ENCODE measurements around the gene WNK2.

The WNK2 gene

DNA sequence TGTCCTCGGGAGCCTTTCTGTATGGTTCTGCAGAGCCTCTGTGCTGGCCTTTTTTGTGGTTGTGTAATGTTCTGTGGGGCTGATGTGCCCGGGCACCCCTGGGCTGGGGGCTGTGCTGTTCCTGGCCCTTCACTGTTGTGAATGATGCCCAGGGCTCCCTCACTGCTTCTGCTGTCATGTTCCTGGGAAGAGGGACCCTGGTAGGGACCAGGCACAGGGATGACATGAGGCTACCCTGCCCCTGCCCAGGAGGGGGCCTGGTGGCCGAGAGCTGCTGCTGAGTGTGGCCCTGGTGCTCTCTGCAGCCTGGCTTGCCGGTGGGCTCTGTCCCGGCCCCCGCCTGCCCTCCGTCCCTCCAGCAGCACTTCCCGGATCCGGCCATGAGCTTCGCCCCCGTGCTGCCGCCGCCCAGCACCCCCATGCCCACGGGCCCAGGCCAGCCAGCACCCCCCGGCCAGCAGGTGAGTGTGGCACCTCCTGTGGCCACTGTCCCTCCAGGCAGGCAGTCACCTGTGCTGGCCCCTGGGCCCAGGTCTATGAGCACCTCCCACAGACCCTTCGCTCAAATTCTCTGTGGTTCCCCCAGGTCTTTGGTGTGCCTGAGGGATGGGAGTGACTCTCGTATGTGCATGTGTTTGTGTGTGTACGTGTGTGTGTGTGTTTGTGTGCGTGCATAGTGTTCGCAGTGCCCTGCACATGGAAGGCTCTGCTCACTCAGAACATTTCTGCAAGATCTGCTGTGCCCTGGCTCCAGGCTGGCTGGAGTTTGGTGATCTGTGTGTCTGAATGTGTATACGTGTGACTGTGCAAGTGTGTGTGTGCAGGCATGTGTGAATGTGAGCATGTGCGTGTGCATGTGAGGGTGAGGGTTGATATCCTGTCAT lies 72.3 kb downstream of the WNK2 start:
- TF ChIP-seq, protein P1, sequence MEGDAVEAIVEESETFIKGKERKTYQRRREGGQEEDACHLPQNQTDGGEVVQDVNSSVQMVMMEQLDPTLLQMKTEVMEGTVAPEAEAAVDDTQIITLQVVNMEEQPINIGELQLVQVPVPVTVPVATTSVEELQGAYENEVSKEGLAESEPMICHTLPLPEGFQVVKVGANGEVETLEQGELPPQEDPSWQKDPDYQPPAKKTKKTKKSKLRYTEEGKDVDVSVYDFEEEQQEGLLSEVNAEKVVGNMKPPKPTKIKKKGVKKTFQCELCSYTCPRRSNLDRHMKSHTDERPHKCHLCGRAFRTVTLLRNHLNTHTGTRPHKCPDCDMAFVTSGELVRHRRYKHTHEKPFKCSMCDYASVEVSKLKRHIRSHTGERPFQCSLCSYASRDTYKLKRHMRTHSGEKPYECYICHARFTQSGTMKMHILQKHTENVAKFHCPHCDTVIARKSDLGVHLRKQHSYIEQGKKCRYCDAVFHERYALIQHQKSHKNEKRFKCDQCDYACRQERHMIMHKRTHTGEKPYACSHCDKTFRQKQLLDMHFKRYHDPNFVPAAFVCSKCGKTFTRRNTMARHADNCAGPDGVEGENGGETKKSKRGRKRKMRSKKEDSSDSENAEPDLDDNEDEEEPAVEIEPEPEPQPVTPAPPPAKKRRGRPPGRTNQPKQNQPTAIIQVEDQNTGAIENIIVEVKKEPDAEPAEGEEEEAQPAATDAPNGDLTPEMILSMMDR (IDR thresholded peaks at IDR 0.05; ENCODE audit: insufficient read depth, missing control alignments), result no peak
- DNase-seq (ENCODE audit: insufficient read length, low spot score), result no peak
- FAIRE-seq, result no peak

DNA sequence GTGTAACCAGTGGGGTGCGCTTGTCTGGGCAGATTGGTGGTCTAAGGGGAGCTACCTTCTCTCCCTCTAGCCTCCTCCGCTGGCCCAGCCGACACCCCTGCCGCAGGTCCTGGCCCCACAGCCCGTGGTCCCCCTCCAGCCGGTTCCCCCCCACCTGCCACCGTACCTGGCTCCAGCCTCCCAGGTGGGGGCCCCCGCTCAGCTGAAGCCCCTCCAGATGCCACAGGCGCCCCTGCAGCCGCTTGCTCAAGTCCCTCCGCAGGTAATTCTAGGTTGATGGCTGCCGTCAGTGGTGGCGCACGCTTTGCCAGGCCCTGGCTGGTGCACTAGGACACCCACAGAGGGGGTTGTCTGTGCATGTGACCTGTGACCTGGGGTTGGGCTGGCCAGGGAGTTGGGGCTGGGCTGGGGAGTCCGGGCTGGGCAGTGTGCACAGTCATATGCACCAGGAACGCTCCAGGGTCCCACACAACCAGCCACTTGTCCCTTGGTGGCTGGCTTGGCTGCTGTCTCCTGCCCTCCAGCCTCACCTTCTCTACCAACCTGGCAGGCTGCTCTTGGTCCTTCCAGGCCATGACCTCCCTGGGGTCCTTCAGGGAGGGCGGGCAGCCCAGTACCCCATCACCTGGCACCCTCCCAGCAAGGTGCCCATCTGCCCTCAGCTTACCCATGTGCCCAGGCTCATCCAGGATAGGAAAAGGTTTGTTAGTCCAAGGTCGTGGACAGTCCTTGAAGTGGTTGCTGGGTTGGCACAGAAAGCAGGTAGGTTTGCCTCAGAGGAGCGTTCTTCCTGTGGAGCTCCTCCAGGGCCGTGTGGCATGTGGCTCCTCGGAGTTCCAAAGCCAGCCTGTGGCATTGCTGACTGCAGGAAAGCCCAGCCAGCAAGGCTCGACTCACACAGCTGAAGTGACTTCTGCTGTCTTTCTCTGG lies 73.2 kb downstream of the WNK2 start:
- TF ChIP-seq, protein P1 (IDR thresholded peaks at IDR 0.05; ENCODE audit: insufficient read depth, missing control alignments), result no peak
- DNase-seq (ENCODE audit: insufficient read length, low spot score), result no peak
- FAIRE-seq, result no peak

DNA sequence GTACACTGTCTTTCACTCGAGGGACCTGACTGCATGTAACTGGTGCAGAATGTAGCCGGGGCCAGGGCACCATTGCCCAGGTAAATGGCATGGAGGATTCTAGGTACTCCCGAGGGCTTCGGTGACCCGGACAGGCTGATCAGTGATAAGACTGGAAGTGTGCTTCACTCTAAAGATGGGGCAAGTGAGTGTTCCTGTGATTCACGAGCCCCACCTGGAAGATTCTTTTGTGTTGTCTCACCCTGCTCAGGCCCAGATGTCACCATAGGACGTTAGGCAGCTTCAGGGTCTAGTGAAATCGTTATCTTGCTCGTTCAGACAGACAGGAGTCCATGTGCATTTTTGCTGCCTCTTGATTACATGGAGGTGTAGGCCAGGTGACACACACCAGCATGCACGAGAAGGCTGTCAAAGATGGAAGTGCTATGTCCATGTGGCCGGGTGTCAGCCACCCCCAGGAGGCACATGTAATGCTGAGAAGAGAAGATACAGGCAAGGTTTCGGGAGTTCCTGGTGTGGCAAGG lies 73.9 kb downstream of the WNK2 start:
- TF ChIP-seq, protein P1 (IDR thresholded peaks at IDR 0.05; ENCODE audit: insufficient read depth, missing control alignments), result no peak
- FAIRE-seq (no peak), DNase-seq (ENCODE audit: insufficient read length, low spot score) (peak; percentile 5)

DNA sequence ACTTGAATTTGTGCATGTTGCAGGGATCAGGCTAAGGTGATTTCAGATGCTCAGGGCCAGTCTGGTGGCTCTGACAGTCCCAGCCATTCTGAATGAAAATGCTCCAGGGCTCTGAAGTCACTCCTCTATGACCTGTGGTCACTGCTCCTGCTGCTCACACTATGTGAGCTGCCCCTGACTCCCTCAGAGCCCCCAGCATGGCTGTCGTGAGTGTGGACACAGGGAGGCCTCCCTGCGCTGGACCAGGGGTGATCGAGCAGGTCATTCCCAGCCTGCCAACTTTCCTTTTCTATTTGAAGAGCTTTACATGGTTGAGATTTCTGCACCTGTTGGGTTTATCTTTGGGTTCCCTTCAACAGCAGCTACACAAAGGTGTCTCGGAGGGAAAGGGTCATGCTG lies 74.5 kb downstream of the WNK2 start:
- no peak for FAIRE-seq
- TF ChIP-seq, protein P1 (IDR thresholded peaks at IDR 0.05; ENCODE audit: insufficient read depth, missing control alignments), result no peak
- DNase-seq (ENCODE audit: insufficient read length, low spot score), result no peak

DNA sequence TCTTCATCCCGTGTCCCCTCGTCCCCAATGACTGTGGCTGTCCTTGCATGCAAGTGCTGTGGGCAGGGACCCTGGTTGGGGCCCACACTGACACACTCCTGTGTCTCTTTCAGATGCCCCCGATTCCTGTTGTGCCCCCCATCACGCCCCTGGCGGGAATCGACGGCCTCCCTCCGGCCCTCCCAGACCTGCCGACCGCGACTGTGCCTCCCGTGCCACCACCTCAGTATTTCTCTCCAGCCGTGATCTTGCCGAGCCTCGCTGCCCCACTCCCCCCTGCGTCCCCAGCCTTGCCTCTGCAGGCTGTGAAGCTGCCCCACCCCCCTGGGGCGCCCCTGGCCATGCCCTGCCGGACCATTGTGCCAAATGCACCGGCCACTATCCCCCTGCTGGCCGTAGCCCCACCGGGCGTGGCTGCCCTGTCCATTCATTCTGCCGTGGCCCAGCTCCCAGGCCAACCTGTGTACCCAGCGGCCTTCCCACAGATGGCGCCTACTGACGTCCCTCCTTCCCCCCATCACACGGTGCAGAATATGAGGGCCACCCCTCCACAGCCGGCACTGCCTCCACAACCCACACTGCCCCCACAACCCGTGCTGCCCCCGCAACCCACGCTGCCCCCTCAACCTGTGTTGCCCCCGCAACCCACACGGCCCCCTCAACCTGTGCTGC lies 75.0 kb downstream of the WNK2 start:
- TF ChIP-seq, protein P1 (IDR thresholded peaks at IDR 0.05; ENCODE audit: insufficient read depth, missing control alignments), result no peak
- FAIRE-seq (no peak), DNase-seq (ENCODE audit: insufficient read length, low spot score) (no peak)

DNA sequence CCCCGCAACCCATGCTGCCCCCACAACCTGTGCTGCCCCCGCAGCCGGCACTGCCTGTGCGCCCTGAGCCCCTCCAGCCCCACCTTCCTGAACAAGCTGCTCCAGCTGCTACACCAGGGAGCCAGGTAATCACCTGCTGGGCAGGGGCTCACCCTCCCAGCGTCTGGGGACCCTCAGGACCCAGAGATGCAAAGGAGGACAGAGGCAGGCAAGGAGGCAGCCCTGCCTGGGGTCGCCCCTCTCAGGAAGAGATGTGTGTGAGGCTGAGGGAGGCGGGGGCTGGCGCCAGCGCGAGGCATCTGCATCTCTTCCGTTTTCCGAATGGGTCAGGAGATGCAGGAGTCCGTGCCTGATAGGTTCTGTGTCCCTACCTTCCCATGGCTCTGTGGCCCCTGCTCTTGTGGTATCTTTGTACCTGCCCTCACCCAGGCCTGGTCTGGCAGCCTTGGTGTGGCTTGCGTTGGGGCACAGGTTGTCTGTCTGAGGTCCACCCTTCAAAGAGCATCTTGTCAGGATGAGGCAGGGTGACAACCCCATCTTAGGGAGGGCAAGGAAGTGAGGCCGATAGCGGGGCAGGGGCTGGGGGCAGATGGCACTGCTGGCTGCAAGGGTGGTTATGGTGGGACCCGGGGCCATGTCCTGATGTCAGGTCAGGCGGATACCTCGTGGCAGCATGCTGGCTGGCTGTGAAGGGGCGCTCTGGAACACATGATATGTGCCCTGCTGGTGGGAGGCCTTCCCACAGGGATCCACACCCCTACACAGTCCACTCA lies 75.7 kb downstream of the WNK2 start:
- FAIRE-seq, result no peak
- DNase-seq (ENCODE audit: insufficient read length, low spot score), result peak; percentile 7
- TF ChIP-seq, protein P1 (IDR thresholded peaks at IDR 0.05; ENCODE audit: insufficient read depth, missing control alignments), result no peak
